Loucy (cell line): ENCODE measurements around the gene WEE2.

Experiments used
- EZH2phosphoT487 ChIP-seq: fragments of 200-600 bp; IDR thresholded peaks from 2 replicates; pipeline ENCODE4 v1.6.1; 2018; ENCODE audit warnings: antibody characterized with exemption, mild to moderate bottlenecking, moderate library complexity, borderline replicate concordance
- TF ChIP-seq, protein P1 (sequence below): fragments of 200-600 bp; sonication (generic); conservative IDR thresholded peaks from 2 replicates; pipeline ENCODE4 v1.5.1; 2014; ENCODE audit warnings: mild to moderate bottlenecking, antibody characterized with exemption, low read length

DNA sequence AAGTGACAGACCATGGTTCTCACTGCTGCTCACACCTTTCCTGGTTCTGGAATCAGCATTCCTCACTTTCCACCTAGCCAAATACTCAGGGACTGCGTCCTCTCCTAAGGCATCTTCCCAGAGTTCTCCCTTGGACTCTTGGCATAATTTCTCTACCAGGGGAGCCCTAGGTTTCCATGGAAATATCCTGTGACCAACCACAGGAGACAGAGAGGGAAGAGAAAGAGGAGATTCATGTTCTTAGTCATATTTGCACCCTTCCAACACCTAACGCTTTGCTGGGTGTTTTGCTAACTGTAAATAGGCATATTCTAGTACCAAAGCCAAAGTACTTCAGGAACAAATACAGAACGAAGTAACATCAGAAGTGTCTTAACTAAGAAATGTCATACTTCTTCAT lies 34.8 kb upstream of the WEE2 start:
- TF ChIP-seq, protein P1, sequence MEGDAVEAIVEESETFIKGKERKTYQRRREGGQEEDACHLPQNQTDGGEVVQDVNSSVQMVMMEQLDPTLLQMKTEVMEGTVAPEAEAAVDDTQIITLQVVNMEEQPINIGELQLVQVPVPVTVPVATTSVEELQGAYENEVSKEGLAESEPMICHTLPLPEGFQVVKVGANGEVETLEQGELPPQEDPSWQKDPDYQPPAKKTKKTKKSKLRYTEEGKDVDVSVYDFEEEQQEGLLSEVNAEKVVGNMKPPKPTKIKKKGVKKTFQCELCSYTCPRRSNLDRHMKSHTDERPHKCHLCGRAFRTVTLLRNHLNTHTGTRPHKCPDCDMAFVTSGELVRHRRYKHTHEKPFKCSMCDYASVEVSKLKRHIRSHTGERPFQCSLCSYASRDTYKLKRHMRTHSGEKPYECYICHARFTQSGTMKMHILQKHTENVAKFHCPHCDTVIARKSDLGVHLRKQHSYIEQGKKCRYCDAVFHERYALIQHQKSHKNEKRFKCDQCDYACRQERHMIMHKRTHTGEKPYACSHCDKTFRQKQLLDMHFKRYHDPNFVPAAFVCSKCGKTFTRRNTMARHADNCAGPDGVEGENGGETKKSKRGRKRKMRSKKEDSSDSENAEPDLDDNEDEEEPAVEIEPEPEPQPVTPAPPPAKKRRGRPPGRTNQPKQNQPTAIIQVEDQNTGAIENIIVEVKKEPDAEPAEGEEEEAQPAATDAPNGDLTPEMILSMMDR: no peak
- TF ChIP-seq EZH2phosphoT487: no peak
